Stimulated activated CD8-positive, alpha-beta memory T cell treated with anti-CD3 and anti-CD28 coated beads, Interleukin-12 subunit alpha, Interleukin-12 subunit beta, amount 100 ng/mL, for 4 hours (primary cell): ENCODE results near the gene SRRT.
A peak's percentile ranks its signal among the peaks of the same experiment; 100 is the strongest.

Experiments used
- DNase-seq: peaks from one replicate; pipeline ENCODE4 v3.0.0-alpha.2; 2020; ENCODE audit warnings: low read depth

The SRRT gene, protein sequence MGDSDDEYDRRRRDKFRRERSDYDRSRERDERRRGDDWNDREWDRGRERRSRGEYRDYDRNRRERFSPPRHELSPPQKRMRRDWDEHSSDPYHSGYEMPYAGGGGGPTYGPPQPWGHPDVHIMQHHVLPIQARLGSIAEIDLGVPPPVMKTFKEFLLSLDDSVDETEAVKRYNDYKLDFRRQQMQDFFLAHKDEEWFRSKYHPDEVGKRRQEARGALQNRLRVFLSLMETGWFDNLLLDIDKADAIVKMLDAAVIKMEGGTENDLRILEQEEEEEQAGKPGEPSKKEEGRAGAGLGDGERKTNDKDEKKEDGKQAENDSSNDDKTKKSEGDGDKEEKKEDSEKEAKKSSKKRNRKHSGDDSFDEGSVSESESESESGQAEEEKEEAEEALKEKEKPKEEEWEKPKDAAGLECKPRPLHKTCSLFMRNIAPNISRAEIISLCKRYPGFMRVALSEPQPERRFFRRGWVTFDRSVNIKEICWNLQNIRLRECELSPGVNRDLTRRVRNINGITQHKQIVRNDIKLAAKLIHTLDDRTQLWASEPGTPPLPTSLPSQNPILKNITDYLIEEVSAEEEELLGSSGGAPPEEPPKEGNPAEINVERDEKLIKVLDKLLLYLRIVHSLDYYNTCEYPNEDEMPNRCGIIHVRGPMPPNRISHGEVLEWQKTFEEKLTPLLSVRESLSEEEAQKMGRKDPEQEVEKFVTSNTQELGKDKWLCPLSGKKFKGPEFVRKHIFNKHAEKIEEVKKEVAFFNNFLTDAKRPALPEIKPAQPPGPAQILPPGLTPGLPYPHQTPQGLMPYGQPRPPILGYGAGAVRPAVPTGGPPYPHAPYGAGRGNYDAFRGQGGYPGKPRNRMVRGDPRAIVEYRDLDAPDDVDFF

GRCh38 chr7:100874577-100875355 is at the start of gene SRRT:
Gene SRRT (plus strand): TSS chr7:100875103. CDS start chr7:100875591, 488 bp downstream.
- peak; percentile 97 for DNase-seq

- DNase-seq: no peak
Observed at GRCh38 chr7:100825215-100825671, 49.7 kb upstream of the SRRT start.

- no peak for DNase-seq
Observed at GRCh38 chr7:100825751-100826513, 49.0 kb upstream of the SRRT start.

DNA sequence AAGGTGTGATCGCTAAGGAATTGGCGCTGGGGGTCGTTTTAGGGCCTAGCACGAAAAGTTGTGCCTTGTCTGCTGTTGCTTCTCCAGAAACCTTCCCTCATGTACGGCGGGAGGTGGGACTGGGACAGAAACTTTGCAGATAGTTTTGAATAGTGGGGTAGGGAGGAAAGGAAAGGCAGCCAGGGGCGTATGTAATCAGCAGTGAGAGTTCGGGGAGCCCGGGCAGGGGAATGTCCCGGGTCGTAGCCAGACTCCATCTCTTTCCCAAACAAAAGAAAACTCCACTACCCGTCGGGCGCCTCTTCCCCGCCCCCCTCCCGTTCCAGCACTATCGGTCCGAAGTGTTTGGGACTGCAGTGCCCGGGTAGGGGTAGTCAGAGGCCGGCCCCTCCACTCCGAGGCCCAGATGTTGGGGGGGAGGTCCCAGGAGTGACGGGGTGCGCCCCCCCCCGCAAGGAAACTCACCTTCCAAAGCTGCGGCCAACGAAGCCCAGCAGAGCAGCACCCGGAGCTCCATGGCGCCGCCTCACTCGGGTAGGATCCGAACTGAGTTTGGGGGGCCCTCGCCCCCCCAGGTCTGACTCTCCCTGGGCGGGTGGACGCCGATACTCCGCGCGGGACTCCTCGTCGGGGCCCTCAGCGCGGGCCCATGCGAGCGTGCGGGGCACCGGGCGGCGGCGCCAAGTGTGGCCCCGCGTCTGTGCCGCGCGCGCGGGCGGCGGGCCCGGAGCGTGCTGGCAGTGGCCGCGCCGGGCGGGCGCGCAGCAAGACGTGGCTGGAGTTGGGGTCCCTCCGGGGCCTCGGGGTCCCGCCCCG is 48.2 kb upstream of the SRRT start:
- DNase-seq: no peak

DNA sequence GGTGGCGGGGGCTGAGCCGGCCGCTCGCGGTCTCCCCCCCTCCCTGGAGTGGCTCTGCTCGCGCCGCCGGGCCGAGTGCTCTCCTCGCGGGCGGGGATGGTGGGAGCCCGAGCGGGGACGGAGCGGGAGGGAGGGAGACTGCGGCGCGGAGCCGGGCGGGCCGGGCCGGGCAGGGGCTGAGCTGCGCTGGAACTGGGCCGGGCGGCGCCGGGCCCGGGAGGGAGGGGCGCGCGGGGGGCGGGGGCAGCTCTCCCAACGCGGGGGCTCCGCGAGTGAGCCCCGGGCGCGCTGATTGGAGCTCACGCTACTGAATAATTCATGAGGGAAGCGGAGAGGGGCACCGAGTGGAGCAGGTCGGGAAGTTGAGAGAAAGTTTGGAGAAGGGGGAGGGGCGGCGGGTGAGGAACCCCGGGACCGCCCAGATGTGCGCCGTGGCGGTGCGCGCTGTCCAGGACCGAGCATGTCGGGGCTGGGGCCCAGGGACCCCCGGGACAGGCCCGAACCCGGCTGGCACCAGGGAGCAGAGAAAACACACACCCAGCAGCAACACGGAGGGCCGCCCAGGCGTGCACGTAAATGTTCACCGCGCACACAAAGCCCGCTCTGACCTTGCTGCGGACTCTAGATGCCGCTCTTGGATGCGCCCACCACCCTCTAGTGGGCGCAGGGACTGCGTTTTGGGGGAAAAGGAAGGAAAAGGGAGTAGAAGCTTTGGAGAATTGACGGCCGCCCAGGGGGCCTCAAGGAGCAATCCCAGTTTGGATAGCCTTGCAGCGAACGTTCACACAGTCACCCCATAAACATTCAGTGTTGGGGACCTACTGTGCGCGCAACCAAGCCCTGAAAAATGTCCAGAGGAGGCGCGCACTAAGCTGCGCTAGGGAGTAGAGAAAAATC is 47.3 kb upstream of the SRRT start, which contains the start of gene EPHB4:
EPHB4 (minus strand) TSS at position 194 of the 897 bp plus-strand sequence. CDS start 493 bp downstream, outside the sequence.
- DNase-seq: no peak

DNA sequence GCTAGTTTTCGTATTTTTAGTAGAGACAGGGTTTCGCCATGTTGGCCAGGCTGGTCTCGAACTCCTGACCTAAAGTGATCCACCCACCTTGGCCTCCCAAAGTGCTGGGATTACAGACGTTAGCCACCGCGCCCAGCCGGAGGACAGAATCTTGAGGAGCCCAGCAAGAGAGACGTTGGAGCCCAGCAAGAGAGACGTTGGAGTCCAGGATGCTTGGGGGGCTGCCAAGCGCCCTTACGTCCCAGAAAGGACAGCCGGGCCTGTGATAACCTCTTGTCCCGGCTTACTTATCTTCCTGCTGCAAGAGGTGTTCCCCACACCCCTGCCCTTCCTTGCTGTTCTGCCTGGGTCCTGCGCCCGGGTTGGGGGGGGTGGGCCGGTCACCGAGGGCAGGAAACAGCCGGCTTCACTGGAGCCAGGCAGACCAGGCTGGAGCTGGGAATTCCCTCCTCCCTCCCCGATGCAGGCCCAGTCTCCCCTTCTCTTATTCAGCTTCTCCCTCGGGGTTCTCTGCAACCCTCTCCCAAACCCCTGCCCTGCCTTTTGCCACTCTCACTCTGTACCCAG is 45.7 kb upstream of the SRRT start:
- DNase-seq: no peak

DNA sequence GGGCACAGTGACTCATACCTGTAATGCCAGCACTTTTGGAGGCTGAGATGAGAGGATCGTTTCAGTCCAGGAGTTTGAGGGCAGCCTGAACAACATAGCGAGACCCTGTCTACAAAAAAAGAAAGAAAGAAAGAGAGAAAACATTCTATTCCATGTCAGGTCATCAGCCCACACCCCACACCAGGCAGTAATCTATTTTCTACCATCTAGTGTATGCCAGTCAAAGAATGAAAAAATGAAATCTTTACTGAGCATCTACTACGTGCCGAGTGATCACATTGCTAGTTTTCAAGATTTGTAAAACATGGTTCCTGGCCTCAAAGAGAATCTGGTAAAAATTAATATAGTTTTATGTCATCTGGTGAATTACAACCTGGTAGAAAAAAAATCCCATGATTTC is 44.5 kb upstream of the SRRT start:
- DNase-seq: no peak

GRCh38 chr7:100832281-100832633 is 42.6 kb upstream of the SRRT start:
- DNase-seq: no peak

GRCh38 chr7:100835903-100836811 is 38.7 kb upstream of the SRRT start:
- no peak for DNase-seq

DNA sequence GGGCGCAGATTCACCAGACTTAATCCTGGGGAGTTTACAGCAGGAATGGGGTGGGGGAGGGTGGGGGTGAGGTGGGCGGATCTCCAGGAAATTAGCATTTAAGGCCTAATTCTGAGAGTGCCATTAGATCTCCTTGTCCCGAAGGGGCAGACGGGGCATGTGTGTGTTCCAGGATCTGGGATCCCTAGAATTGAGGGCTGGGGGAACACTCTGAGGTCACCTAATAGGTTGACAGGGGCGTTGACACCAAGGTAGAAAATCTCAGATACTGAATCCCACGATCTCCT is 38.1 kb upstream of the SRRT start:
- no peak for DNase-seq

GRCh38 chr7:100837099-100837836 is 37.6 kb upstream of the SRRT start:
- peak; percentile 61 for DNase-seq

DNA sequence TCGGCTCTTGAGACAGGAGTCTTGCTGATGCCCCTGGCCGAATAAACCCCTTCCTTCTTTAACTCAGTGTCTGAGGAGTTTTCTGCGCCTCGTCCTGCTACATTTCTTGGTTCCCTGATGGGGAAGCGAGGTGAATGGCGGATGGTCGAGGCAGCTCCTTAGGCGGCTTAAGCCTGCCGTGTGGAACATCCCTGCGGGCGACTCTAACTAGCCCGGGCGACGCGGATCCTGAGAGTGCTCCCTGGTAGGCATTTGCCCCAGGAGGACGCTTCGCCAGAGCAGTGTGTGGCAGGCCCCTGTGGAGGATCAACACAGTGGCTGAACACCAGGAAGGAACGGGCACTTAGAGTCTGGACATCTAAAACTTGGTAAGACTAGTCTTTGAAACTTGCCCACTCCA is 35.5 kb upstream of the SRRT start:
- no peak for DNase-seq

DNA sequence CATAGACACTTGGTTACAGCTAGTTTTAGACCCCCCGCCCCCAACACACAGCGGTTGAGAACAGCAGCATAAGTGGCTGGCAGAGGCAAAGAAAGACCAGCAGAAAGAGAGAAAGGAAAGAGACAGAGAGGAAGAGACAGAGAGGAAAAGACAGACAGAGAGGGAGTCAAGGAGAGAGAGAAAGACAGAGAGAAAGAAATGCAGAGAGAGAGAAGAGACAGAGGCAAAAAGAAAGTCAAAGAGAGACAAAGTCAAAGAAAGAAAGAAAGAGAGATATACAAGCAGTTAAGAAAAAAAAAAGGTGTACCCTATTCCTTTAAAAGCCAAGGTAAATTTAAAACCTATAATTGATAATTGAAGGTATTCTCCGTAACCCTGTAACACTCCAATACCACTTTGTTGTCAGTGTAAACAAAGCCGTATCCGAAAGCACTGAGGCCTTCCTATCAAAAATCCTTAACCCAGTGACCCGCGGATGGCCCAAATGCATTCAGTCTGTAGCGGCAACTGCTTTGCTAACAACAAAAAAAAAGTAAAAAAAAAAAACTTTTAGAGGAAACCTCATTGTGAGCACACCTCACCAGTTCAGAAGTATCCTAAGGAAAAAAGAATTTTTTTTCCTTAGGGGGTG is 34.3 kb upstream of the SRRT start:
- no peak for DNase-seq

GRCh38 chr7:100847360-100847759 is 27.5 kb upstream of the SRRT start:
- DNase-seq: no peak

GRCh38 chr7:100852048-100852872 is 22.6 kb upstream of the SRRT start, which contains the start of gene SLC12A9:
Gene SLC12A9 (plus strand): TSS chr7:100852713. CDS start chr7:100854198, 1,485 bp downstream.
- peak; percentile 78 for DNase-seq
